ENCODE measurements around the gene SMAD3.

DNA sequence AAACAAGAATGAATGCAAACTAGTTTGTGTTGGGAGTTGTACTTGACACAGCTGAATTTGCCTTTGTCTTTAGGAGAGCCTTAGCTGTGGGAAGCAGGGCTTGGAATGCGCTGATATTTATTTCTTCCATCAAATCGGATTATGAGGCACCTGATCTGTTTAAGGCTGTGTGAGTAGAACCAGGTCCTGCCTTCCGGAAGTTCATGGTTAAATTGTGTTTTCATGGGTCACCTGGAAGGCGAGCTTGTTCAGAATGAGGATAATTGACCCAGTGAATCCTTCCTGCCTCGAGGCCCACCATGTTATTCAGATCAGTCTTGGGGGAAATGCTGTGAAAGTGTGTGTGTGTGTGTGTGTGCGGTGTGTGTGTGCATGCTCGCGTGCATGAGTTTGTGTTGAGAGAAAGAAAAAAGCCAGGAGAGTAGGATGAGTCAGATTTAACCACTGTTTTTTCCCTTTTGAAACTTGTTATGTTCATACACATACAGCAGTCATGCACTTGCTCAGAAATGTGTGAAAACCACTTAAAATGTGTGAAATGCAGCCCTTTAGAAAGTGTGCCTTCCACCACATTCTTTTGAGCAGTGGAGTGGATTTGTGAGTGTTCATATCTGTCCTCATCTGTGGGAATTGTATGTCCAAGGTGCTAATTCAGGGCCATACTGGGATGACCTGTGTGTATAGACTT is 36.7 kb downstream of the SMAD3 start:
- no peak for TF ChIP-seq POLR2AphosphoS5 (IDR thresholded peaks at IDR 0.05; ENCODE audit: insufficient read depth in 1 of 2, low read depth in 1 of 2)
- TF ChIP-seq, protein P1, sequence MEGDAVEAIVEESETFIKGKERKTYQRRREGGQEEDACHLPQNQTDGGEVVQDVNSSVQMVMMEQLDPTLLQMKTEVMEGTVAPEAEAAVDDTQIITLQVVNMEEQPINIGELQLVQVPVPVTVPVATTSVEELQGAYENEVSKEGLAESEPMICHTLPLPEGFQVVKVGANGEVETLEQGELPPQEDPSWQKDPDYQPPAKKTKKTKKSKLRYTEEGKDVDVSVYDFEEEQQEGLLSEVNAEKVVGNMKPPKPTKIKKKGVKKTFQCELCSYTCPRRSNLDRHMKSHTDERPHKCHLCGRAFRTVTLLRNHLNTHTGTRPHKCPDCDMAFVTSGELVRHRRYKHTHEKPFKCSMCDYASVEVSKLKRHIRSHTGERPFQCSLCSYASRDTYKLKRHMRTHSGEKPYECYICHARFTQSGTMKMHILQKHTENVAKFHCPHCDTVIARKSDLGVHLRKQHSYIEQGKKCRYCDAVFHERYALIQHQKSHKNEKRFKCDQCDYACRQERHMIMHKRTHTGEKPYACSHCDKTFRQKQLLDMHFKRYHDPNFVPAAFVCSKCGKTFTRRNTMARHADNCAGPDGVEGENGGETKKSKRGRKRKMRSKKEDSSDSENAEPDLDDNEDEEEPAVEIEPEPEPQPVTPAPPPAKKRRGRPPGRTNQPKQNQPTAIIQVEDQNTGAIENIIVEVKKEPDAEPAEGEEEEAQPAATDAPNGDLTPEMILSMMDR (IDR thresholded peaks at IDR 0.05): no peak
